Small intestine (tissue), 7 donors: Measurements from ENCODE around the gene RGS3. TPM values are rescaled to one million over a fixed set of nuclear protein-coding genes. Genes with fewer than 3 reads are reported as not detected.
"Not testable (repeated sequence)": the region's sequence is repeated elsewhere in the genome, so short reads cannot be mapped to it uniquely, and the experiment has no call there.

ENCODE experiments used
- DNase-seq, 2 donors: peaks; one replicate each; pipeline versions ENCODE4 v3.0.0 to v3.0.0-alpha.2; 2013
- FAIRE-seq: peaks from 2 replicates; lab custom pipeline; 2012; peaks lifted over from hg19 to GRCh38; lab: Jason Lieb, UNC
- H3K27ac ChIP-seq, 3 donors: one replicate each; pipeline ENCODE4 v1.5.1; 2013; ENCODE audit warnings: low read length in 2 of 3, mild to moderate bottlenecking in 2 of 3, control low read depth in 1 of 3, inconsistent platforms in 1 of 3, low read depth in 1 of 3, moderate library complexity in 1 of 3
- H3K27me3 ChIP-seq, 3 donors: one replicate each; pipeline ENCODE4 v1.6.1; 2013; ENCODE audit warnings: low read length in 3 of 3, inconsistent platforms in 1 of 3; ENCODE audit not compliant: control insufficient read depth in 3 of 3, insufficient read depth in 3 of 3
- H3K36me3 ChIP-seq, 3 donors: one replicate each; pipeline ENCODE4 v1.6.1; 2013; ENCODE audit warnings: low read length in 3 of 3, inconsistent platforms in 1 of 3, low read depth in 1 of 3, mild to moderate bottlenecking in 1 of 3, moderate library complexity in 1 of 3; ENCODE audit not compliant: control insufficient read depth in 3 of 3, insufficient read depth in 2 of 3
- H3K4me1 ChIP-seq, 3 donors: one replicate each; pipeline ENCODE4 v1.6.1; 2013; ENCODE audit warnings: low read length in 2 of 3, inconsistent platforms in 1 of 3, low read depth in 1 of 3, mild to moderate bottlenecking in 1 of 3, moderate library complexity in 1 of 3; ENCODE audit not compliant: control insufficient read depth in 3 of 3, insufficient read depth in 2 of 3
- H3K4me3 ChIP-seq, 3 donors: one replicate each; pipeline ENCODE4 v1.5.1; 2013; ENCODE audit warnings: low read length in 3 of 3, control low read depth in 1 of 3, inconsistent platforms in 1 of 3, low read depth in 1 of 3, mild to moderate bottlenecking in 1 of 3, moderate library complexity in 1 of 3
- H3K9me3 ChIP-seq, 2 donors: one replicate each; pipeline ENCODE4 v1.6.1; 2013; ENCODE audit warnings: low read depth in 1 of 2, low read length in 1 of 2; ENCODE audit not compliant: control insufficient read depth in 2 of 2, insufficient read depth in 1 of 2
- WGBS, 3 donors: extraction: QIAGEN DNeasy Blood & Tissue Kit; methylation state at CpG; one replicate each; pipeline ENCODE4 v1.1.7; 2013; 5-methylcytosine and 5-hydroxymethylcytosine counted together
- polyA plus RNA-seq, 4 donors: library from polyadenylated mRNA; stranded (reverse) in 3 of 4; unstranded in 1 of 4; fragments of 200-250 nt in 3 of 4; fragments of 120-200 nt in 1 of 4; gene quantifications; one replicate each; pipeline versions ENCODE4 v1.2.1 to v1.2.3, GENCODE V29; 2013
- donor health status: healthy with polysubstance abuse.
- donor health status: control.
- donor health status: control.
- donor health status: Bipolar disorder and iron deficiency.
- donor health status: healthy.

RGS3 gene
- polyA plus RNA-seq, 4 donors, result 23.0 to 37.0 (median 26.4) TPM

- WGBS, 3 donors, result 61 to 83% (median 74%) methylated on average over 2 of the region's 2 CpGs
- H3K9me3 ChIP-seq, result no peaks in the 10 kb centered on the region
- H3K4me3 ChIP-seq, result no peak overlapping the region
- peaks cover 4 to 59% (median 5%) of the 10 kb centered on the region in 3 donors for H3K36me3 ChIP-seq
- H3K4me1 ChIP-seq, result peaks cover 0 to 22% (median 12%) of the 10 kb centered on the region in 3 donors
- no peak for FAIRE-seq
- no peak for DNase-seq
- H3K27ac ChIP-seq, result no peak overlapping the region
- no peaks in the 10 kb centered on the region for H3K27me3 ChIP-seq
Measured at GRCh38 chr9:113545068-113545467, 81.5 kb downstream of the RGS3 start.

DNA sequence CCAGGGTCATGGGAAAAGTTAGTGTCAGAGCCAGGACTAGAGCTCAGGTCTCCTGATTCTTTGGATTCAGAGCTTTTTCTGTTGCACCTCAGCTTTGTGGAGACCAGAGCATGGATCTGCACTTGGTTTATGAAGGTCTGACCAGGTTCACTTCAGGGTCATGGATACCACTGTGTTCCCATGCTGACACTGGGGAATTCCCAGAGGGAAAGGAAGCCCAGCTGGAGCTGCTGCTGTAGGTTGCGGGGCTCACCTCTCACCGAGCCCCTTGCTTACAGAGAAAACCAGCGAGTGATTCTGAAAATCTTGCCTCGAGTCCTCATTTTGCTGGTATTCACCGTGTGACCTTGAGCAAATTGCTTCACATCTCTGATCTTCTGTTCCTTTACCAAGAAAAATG, 83.0 kb downstream of the RGS3 start:
- FAIRE-seq (no peak), DNase-seq (no peak)
- no peak overlapping the region for H3K4me3 ChIP-seq
- H3K27ac ChIP-seq, result no peak overlapping the region
- peaks cover 4 to 48% (median 5%) of the 10 kb centered on the region in 3 donors for H3K36me3 ChIP-seq
- H3K27me3 ChIP-seq, result no peaks in the 10 kb centered on the region
- 86 to 95% (median 87%) methylated on average over 5 of the region's 5 CpGs for WGBS, 3 donors
- no peaks in the 10 kb centered on the region for H3K9me3 ChIP-seq
- peaks cover 0 to 17% (median 12%) of the 10 kb centered on the region in 3 donors for H3K4me1 ChIP-seq

DNA sequence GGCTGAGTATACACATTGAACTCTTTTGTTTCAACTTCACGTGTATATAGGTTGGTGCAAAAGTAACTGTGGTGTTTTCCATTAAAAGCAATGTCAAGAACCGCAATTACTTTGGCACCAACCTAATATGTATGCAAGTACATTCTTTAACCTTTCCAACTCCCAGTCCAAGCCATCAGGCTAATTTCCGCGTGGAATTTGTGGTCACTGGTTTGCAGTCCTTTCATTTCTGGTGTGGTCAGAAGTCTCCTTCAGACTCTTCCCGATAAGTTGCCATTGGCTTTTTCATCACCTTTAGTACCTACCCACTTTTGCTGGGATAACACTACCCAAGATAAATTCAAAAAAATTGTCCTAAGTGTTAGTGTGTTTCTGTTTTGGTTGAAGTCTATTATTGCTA, 84.0 kb downstream of the RGS3 start:
- 93 to 95% (median 93%) methylated on average over 5 of the region's 5 CpGs for WGBS, 3 donors
- Histone ChIP-seq H3K36me3 (peaks cover 0 to 39% (median 4%) of the 10 kb centered on the region in 3 donors), H3K9me3 (no peaks in the 10 kb centered on the region), H3K4me1 (peaks cover 0 to 15% (median 12%) of the 10 kb centered on the region in 3 donors), H3K27me3 (no peaks in the 10 kb centered on the region), H3K27ac (peak overlapping the region in 2 of 3 donors; percentile 42 to 55), H3K4me3 (no peak overlapping the region)
- FAIRE-seq (no peak), DNase-seq (no peak)

DNA sequence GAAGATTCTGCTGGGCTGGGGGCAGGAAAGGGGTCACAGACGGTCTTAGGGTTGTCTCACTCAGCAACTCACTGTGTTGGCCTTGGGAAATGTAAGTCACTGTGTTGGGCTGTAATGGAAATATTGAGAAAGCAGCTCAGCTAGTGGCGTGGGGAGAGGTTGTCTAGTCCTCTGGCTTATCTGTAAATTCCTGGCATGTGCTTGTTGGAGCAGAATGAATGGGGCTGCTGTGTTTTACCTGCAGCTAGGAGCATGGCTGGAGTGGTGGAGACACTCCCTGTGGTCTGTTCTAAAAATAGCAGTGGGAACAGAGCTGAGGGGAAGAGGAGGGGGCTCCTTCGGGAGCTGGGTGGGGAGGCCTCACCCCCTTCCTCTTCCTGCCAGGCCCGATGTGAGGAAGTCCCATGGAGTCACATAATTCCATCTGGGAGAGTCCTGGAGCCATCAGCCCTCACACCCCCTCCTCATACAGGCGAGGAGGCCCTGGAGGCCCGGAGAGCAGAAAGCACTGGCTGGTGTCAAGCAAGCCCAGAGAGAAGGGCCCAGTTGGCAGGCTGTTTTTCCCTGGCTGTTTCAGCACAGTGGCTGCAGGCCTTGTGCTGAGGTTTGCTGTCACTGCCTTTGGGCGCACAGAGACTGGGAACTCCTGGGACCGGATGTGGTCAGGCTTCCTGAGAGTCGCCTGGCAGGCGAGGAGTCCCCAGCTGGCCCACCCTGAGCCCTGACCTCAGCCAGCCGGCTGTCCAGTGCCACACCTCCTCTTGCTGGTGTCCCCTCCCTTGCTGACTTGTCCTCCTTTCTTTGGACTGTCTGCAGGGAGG, 84.9 kb downstream of the RGS3 start:
- Histone ChIP-seq H3K4me1 (peaks cover 0 to 14% (median 12%) of the 10 kb centered on the region in 3 donors), H3K27me3 (no peaks in the 10 kb centered on the region), H3K36me3 (peaks cover 0 to 30% (median 4%) of the 10 kb centered on the region in 3 donors), H3K4me3 (no peak overlapping the region), H3K27ac (peak overlapping the region; percentile 24 to 78 (median 55)), H3K9me3 (no peaks in the 10 kb centered on the region)
- DNase-seq (peak in 1 of 2 donors; percentile 57), FAIRE-seq (no peak)
- 28 to 34% (median 33%) methylated on average over 11 of the region's 11 CpGs for WGBS, 3 donors

GRCh38 chr9:113549892-113550291, 86.4 kb downstream of the RGS3 start:
- H3K27me3 ChIP-seq, result not testable (repeated sequence)

GRCh38 chr9:113556877-113557593, 93.5 kb downstream of the RGS3 start:
- no peak for FAIRE-seq
- peaks cover 0 to 28% (median 0%) of the 10 kb centered on the region in 3 donors for H3K36me3 ChIP-seq
- H3K27me3 ChIP-seq, result no peaks in the 10 kb centered on the region
- H3K4me1 ChIP-seq, result peaks cover 0 to 10% (median 5%) of the 10 kb centered on the region in 3 donors
- no peak overlapping the region for H3K4me3 ChIP-seq
- DNase-seq, result no peak
- H3K27ac ChIP-seq, result no peak overlapping the region
- no peaks in the 10 kb centered on the region for H3K9me3 ChIP-seq
- WGBS, 3 donors, result 83 to 98% (median 92%) methylated on average over 3 of the region's 3 CpGs

More at GRCh38 chr9:113549892-113550291, 86.4 kb downstream of the RGS3 start:
- H3K9me3 ChIP-seq, H3K4me3 ChIP-seq, H3K27ac ChIP-seq, FAIRE-seq, DNase-seq: not testable (repeated sequence)
- H3K36me3 ChIP-seq, result peaks cover 0 to 20% (median 2%) of the 10 kb centered on the region in 3 donors
- peaks cover 0 to 14% (median 12%) of the 10 kb centered on the region in 3 donors for H3K4me1 ChIP-seq
- 86 to 94% (median 91%) methylated on average over 8 of the region's 8 CpGs for WGBS, 3 donors

DNA sequence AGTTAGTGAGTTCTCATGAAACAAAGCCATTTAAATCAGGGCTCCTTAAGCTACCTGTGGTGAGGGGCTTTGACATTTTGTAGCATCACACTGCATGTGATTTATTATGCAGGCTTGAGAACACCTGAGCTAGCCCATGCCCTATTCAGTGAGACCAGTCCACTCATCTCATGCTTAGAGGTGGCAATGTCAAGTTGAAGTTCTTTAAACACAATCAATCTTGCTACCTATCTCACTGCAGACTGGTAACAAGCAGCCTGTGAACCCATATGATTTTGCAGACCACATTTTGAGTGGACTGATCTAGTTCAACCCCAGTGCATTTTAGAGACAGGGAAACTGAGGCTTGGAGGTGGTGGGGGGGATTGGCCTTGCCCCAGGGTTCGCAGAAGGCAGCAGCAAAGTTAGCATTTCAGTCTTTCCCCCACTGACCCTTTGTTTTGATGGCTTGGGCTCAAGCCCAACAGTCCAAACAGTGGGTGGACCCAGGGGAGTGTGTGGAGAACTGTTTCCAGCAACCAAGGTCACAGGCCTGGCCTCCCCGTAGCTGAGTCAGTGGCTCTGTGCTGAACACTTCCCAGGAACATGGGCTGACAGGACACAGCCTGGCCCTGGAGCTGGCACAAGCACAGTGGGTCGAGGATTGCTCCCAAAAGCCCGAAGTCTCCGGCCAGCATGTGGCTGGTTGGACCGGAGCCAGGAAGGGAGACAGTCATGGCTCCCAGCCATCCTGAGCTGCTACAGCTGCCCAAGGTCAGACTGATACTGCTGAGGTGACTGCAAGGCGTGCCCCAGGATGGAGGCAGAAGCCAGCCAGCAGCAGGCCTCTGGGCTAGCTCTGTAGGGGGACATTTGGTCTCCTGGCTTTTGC, 95.3 kb downstream of the RGS3 start:
- H3K4me1 ChIP-seq, result peaks cover under 1 to 10% (median 6%) of the 10 kb centered on the region in 3 donors
- peak in 1 of 2 donors; percentile 55 for DNase-seq

More for the DNA sequence above, 95.3 kb downstream of the RGS3 start:
- H3K9me3 ChIP-seq, result no peaks in the 10 kb centered on the region
- peaks cover 0 to 41% (median 0%) of the 10 kb centered on the region in 3 donors for H3K36me3 ChIP-seq
- H3K27me3 ChIP-seq, result no peaks in the 10 kb centered on the region
- WGBS, 3 donors, result 34 to 41% (median 39%) methylated on average over 7 of the region's 7 CpGs
- H3K27ac ChIP-seq, result peak overlapping the region in 1 of 3 donors; percentile 25
- no peak for FAIRE-seq
- H3K4me3 ChIP-seq, result no peak overlapping the region
